Liver (tissue), 3 donors: ENCODE results near the gene PACS1.

ENCODE experiments used
- ATF3 ChIP-seq: IDR thresholded peaks from 2 replicates; pipeline ENCODE4 v1.6.1; 2016; ENCODE audit warnings: antibody characterized with exemption
- CTCF ChIP-seq: fragments of 150-350 bp; IDR thresholded peaks from 2 replicates; pipeline ENCODE4 v1.5.1; 2017; ENCODE audit warnings: improper control_type of control experiment, low read depth, low read length; ENCODE audit not compliant: missing input control
- GABPA ChIP-seq, 2 donors: IDR thresholded peaks in 1 of 2; conservative IDR thresholded peaks in 1 of 2; 2 replicates each; pipeline ENCODE4 v1.6.1; 2016; ENCODE audit warnings: antibody characterized with exemption in 2 of 2, mild to moderate bottlenecking in 1 of 2, moderate library complexity in 1 of 2
- MAX ChIP-seq: IDR thresholded peaks from 2 replicates; pipeline ENCODE4 v1.6.1; 2016; ENCODE audit warnings: antibody characterized with exemption
- NR2F2 ChIP-seq: IDR thresholded peaks from 2 replicates; pipeline ENCODE4 v1.6.1; 2016; ENCODE audit warnings: antibody characterized with exemption
- RAD21 ChIP-seq, 2 donors: IDR thresholded peaks; 2 replicates each; pipeline ENCODE4 v1.6.1; 2016; ENCODE audit warnings: antibody characterized with exemption in 2 of 2, mild to moderate bottlenecking in 2 of 2
- REST ChIP-seq: IDR thresholded peaks from 2 replicates; pipeline ENCODE4 v1.6.1; 2016; ENCODE audit warnings: antibody characterized with exemption, mild to moderate bottlenecking
- RXRA ChIP-seq, 2 donors: IDR thresholded peaks; 2 replicates each; pipeline ENCODE4 v1.6.1; 2017 to 2018; ENCODE audit warnings: antibody characterized with exemption in 2 of 2, mild to moderate bottlenecking in 1 of 2
- SP1 ChIP-seq: IDR thresholded peaks from 2 replicates; pipeline ENCODE4 v1.6.1; 2018; ENCODE audit warnings: antibody characterized with exemption, mild to moderate bottlenecking
- TAF1 ChIP-seq: conservative IDR thresholded peaks from 2 replicates; pipeline ENCODE4 v1.6.1; 2016; ENCODE audit warnings: antibody characterized with exemption, mild to moderate bottlenecking
- YY1 ChIP-seq: IDR thresholded peaks from 2 replicates; pipeline ENCODE4 v1.6.1; 2016; ENCODE audit warnings: antibody characterized with exemption, mild to moderate bottlenecking
- TF ChIP-seq, protein P1 (sequence below): IDR thresholded peaks from 2 replicates; pipeline ENCODE4 v1.6.1; 2016; ENCODE audit warnings: antibody characterized with exemption
- donor health status: healthy.
- donor health status: healthy.

GRCh38 chr11:66183494-66184048, 113.5 kb downstream of the PACS1 start:
- TF ChIP-seq CTCF (no peak), TAF1 (no peak), GABPA (IDR thresholded peaks at IDR 0.05 in 1 of 2, conservative IDR thresholded peaks at IDR 0.05 in 1 of 2) (no peak), MAX (no peak), NR2F2 (no peak), SP1 (no peak), RXRA (IDR thresholded peaks at IDR 0.05) (no peak), REST (no peak), YY1 (no peak), RAD21 (IDR thresholded peaks at IDR 0.05) (no peak), ATF3 (no peak)
- TF ChIP-seq, protein P1, sequence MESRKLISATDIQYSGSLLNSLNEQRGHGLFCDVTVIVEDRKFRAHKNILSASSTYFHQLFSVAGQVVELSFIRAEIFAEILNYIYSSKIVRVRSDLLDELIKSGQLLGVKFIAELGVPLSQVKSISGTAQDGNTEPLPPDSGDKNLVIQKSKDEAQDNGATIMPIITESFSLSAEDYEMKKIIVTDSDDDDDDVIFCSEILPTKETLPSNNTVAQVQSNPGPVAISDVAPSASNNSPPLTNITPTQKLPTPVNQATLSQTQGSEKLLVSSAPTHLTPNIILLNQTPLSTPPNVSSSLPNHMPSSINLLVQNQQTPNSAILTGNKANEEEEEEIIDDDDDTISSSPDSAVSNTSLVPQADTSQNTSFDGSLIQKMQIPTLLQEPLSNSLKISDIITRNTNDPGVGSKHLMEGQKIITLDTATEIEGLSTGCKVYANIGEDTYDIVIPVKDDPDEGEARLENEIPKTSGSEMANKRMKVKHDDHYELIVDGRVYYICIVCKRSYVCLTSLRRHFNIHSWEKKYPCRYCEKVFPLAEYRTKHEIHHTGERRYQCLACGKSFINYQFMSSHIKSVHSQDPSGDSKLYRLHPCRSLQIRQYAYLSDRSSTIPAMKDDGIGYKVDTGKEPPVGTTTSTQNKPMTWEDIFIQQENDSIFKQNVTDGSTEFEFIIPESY, result no peak
